ENCODE data around the gene TUBE1.
A peak's percentile ranks its signal among the peaks of the same experiment; 100 is the strongest.

TUBE1 gene, protein sequence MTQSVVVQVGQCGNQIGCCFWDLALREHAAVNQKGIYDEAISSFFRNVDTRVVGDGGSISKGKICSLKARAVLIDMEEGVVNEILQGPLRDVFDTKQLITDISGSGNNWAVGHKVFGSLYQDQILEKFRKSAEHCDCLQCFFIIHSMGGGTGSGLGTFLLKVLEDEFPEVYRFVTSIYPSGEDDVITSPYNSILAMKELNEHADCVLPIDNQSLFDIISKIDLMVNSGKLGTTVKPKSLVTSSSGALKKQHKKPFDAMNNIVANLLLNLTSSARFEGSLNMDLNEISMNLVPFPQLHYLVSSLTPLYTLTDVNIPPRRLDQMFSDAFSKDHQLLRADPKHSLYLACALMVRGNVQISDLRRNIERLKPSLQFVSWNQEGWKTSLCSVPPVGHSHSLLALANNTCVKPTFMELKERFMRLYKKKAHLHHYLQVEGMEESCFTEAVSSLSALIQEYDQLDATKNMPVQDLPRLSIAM

DNA sequence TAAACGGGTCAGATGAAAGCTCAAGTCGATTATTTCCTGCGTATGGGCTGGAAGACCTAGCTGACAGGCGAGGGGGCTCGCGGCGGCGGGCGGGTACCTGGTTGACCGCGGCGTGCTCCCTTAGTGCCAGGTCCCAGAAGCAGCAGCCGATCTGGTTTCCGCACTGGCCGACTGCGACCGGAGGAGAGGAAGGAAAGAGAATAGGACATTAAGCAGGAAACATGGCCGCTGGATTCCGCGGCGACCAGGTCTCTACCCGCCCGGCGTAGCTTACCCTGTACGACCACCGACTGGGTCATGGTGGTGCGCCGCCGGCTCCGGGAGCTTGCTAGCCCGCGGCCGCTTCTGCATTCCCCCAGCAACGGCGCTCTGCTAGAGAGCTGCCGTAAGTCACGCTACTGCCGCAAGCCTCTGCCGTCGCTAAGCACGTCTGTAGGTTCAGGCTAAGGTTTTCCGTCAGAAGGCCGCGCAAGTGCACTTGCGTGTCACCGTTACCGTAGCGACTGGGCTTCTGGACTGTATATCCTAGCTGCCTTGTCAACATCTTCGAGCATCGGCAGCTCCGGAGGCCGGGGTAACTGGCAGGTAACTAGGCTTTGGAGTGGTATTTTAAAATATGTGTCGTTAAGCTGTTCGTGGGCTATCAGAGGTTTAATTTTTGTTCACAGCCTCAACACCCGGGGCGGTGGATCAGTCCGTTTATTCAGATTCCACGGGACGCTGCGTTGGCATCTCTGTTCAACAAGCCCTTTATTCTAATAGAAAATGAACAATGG is at the start of gene TUBE1, which contains the start of gene FAM229B:
TSS of gene TUBE1 (minus strand) at position 347 of the 776 bp plus-strand sequence. CDS start at position 299, 48 bp downstream.
TSS of gene FAM229B (plus strand) at position 456 of the 776 bp plus-strand sequence. CDS start 11,693 bp downstream, outside the sequence.
- H3K27me3 ChIP-seq (ENCODE audit: insufficient read depth, low read length, poor library complexity, severe bottlenecking), result no peaks in the 10 kb centered on the region
- peaks cover 11% of the 10 kb centered on the region for H3K4me1 ChIP-seq (ENCODE audit: insufficient read depth, low read length, poor library complexity, severe bottlenecking)
- H2AFZ ChIP-seq (ENCODE audit: low read length), result peak within 1 kb of the TSS; percentile 99

DNA sequence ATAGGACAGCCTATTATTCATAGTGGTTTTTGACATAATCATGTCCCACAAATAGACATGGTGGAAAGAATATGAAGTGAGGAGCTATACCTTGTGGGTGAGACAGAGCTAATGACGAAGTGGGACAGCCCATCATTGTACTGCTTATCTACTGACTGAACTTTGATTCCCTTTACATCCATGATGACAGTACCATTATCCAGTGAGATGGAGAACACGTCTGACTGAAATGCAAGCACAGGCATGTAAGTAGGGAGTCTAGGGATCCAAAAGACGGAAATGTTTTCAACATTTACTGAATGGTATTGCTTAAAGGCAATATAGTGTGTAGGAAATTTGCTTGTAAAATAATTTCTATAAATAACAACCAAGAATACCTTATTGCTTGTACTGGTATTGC is 43.6 kb upstream of the TUBE1 start:
- TF ChIP-seq, protein P1, sequence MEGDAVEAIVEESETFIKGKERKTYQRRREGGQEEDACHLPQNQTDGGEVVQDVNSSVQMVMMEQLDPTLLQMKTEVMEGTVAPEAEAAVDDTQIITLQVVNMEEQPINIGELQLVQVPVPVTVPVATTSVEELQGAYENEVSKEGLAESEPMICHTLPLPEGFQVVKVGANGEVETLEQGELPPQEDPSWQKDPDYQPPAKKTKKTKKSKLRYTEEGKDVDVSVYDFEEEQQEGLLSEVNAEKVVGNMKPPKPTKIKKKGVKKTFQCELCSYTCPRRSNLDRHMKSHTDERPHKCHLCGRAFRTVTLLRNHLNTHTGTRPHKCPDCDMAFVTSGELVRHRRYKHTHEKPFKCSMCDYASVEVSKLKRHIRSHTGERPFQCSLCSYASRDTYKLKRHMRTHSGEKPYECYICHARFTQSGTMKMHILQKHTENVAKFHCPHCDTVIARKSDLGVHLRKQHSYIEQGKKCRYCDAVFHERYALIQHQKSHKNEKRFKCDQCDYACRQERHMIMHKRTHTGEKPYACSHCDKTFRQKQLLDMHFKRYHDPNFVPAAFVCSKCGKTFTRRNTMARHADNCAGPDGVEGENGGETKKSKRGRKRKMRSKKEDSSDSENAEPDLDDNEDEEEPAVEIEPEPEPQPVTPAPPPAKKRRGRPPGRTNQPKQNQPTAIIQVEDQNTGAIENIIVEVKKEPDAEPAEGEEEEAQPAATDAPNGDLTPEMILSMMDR (conservative IDR thresholded peaks at IDR 0.05; ENCODE audit: low read length), result no peak
- TF ChIP-seq EZH2phosphoT487 (IDR thresholded peaks at IDR 0.05; ENCODE audit: borderline replicate concordance), result no peak
- Histone ChIP-seq H4K20me1 (ENCODE audit: insufficient read depth, low read length, poor library complexity, severe bottlenecking) (no peaks in the 10 kb centered on the region), H3K4me1 (ENCODE audit: insufficient read depth, low read length, poor library complexity, severe bottlenecking) (no peaks in the 10 kb centered on the region), H3K79me2 (ENCODE audit: insufficient read depth, low read length) (no peaks in the 10 kb centered on the region), H3K9me2 (replicated peaks; ENCODE audit: low read depth, low read length) (no peaks in the 10 kb centered on the region), H3K4me2 (ENCODE audit: low read depth, low read length, poor library complexity, severe bottlenecking) (no peak overlapping the region), H3F3A (ENCODE audit: low read depth) (no peaks in the 10 kb centered on the region), H3K27me3 (ENCODE audit: insufficient read depth, low read length, poor library complexity, severe bottlenecking) (no peaks in the 10 kb centered on the region), H3K9ac (ENCODE audit: low read depth, low read length, poor library complexity, severe bottlenecking) (no peak overlapping the region), H3K9me3 (ENCODE audit: insufficient read depth, low read depth, low read length) (no peaks in the 10 kb centered on the region), H2AFZ (ENCODE audit: low read length) (no peak overlapping the region), H3K36me3 (ENCODE audit: insufficient read depth, low read length) (no peaks in the 10 kb centered on the region), H3K4me3 (ENCODE audit: low read length, poor library complexity, severe bottlenecking) (no peak overlapping the region)

More for the DNA sequence above, at the start of gene TUBE1, which contains the start of gene FAM229B:
- TF ChIP-seq EZH2phosphoT487 (IDR thresholded peaks at IDR 0.05; ENCODE audit: borderline replicate concordance), result no peak
- TF ChIP-seq, protein P1 (conservative IDR thresholded peaks at IDR 0.05; ENCODE audit: low read length), result no peak
- Histone ChIP-seq H3K36me3 (ENCODE audit: insufficient read depth, low read length) (no peaks in the 10 kb centered on the region), H3F3A (ENCODE audit: low read depth) (no peaks in the 10 kb centered on the region), H3K79me2 (ENCODE audit: insufficient read depth, low read length) (peaks cover 5% of the 10 kb centered on the region; the same call in 1 of the 2 replicates), H3K9me3 (ENCODE audit: insufficient read depth, low read depth, low read length) (no peaks in the 10 kb centered on the region), H3K4me3 (ENCODE audit: low read length, poor library complexity, severe bottlenecking) (peak within 1 kb of the TSS; percentile 90), H3K9me2 (replicated peaks; ENCODE audit: low read depth, low read length) (no peaks in the 10 kb centered on the region), H3K4me2 (ENCODE audit: low read depth, low read length, poor library complexity, severe bottlenecking) (peak within 1 kb of the TSS; percentile 90), H3K9ac (ENCODE audit: low read depth, low read length, poor library complexity, severe bottlenecking) (peak within 1 kb of the TSS; percentile 74), H4K20me1 (ENCODE audit: insufficient read depth, low read length, poor library complexity, severe bottlenecking) (peaks cover 4% of the 10 kb centered on the region)

DNA sequence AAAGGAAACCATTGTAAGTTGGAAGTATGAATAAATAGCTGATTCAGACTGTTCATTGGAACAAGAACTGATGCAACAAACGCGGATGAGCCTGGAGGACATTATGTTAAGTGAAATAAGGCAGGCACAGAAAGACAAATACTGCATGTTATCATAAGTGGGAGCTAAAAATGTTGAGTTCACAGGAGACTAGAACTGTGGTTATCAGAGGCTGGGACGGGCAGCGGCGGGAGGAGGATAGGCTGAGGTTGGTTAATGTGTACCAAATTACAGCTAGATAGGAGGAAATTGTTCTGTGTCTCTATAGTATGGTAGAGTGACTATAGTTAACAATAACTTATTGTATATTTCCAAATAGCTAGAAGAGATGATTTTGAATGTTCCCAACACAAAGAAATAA is 40.9 kb upstream of the TUBE1 start:
- Histone ChIP-seq H3K79me2 (ENCODE audit: insufficient read depth, low read length) (no peaks in the 10 kb centered on the region), H3K36me3 (ENCODE audit: insufficient read depth, low read length) (no peaks in the 10 kb centered on the region), H3K9me2 (replicated peaks; ENCODE audit: low read depth, low read length) (no peaks in the 10 kb centered on the region), H3K4me2 (ENCODE audit: low read depth, low read length, poor library complexity, severe bottlenecking) (no peak overlapping the region), H3F3A (ENCODE audit: low read depth) (no peaks in the 10 kb centered on the region), H4K20me1 (ENCODE audit: insufficient read depth, low read length, poor library complexity, severe bottlenecking) (no peaks in the 10 kb centered on the region), H3K9me3 (ENCODE audit: insufficient read depth, low read depth, low read length) (no peaks in the 10 kb centered on the region), H3K27me3 (ENCODE audit: insufficient read depth, low read length, poor library complexity, severe bottlenecking) (no peaks in the 10 kb centered on the region), H3K9ac (ENCODE audit: low read depth, low read length, poor library complexity, severe bottlenecking) (no peak overlapping the region), H3K4me1 (ENCODE audit: insufficient read depth, low read length, poor library complexity, severe bottlenecking) (no peaks in the 10 kb centered on the region), H2AFZ (ENCODE audit: low read length) (no peak overlapping the region), H3K4me3 (ENCODE audit: low read length, poor library complexity, severe bottlenecking) (no peak overlapping the region)
- no peak for TF ChIP-seq EZH2phosphoT487 (IDR thresholded peaks at IDR 0.05; ENCODE audit: borderline replicate concordance)
- TF ChIP-seq, protein P1 (conservative IDR thresholded peaks at IDR 0.05; ENCODE audit: low read length), result no peak

All from Loucy (cell line).